ENCODE data around the gene FYB1.

The FYB1 gene

GRCh38 chr5:39132792-39133191 lies 86.6 kb downstream of the FYB1 start:
- no peaks in the 10 kb centered on the region for H3K36me3 ChIP-seq (ENCODE audit: control insufficient read depth, insufficient read depth, low read length)
- H3K27ac ChIP-seq (ENCODE audit: low read depth, low read length, severe bottlenecking): no peak overlapping the region
- 100% methylated on average over 1 to 2 of the region's 3 CpGs for WGBS, 2 experiments (ENCODE audit: insufficient coverage in 2 of 2)

GRCh38 chr5:39132128-39132447 lies 87.3 kb downstream of the FYB1 start:
- no peaks in the 10 kb centered on the region for H3K4me1 ChIP-seq (ENCODE audit: control insufficient read depth, insufficient read depth, low read length, poor library complexity, severe bottlenecking)
- WGBS, 2 experiments (ENCODE audit: insufficient coverage in 2 of 2): 67% methylated on average over 1 of the region's 3 CpGs; no CpG with 5 or more reads in 1 of the 2 experiments
- H3K27ac ChIP-seq (ENCODE audit: low read depth, low read length, severe bottlenecking): no peak overlapping the region
- no peaks in the 10 kb centered on the region for H3K36me3 ChIP-seq (ENCODE audit: control insufficient read depth, insufficient read depth, low read length)
- H3K9me3 ChIP-seq (ENCODE audit: control insufficient read depth, low read length): no peaks in the 10 kb centered on the region
- no peak overlapping the region for H3K4me3 ChIP-seq (ENCODE audit: extremely low read depth, insufficient read depth, low read length, poor library complexity, severe bottlenecking)

More at GRCh38 chr5:39132792-39133191, 86.6 kb downstream of the FYB1 start:
- no peaks in the 10 kb centered on the region for H3K4me1 ChIP-seq (ENCODE audit: control insufficient read depth, insufficient read depth, low read length, poor library complexity, severe bottlenecking)
- no peak overlapping the region for H3K4me3 ChIP-seq (ENCODE audit: extremely low read depth, insufficient read depth, low read length, poor library complexity, severe bottlenecking)
- H3K9me3 ChIP-seq (ENCODE audit: control insufficient read depth, low read length): no peaks in the 10 kb centered on the region

GRCh38 chr5:39131210-39132127 lies 87.9 kb downstream of the FYB1 start:
- Histone ChIP-seq H3K27ac (ENCODE audit: low read depth, low read length, severe bottlenecking) (no peak overlapping the region), H3K9me3 (ENCODE audit: control insufficient read depth, low read length) (no peaks in the 10 kb centered on the region), H3K4me1 (ENCODE audit: control insufficient read depth, insufficient read depth, low read length, poor library complexity, severe bottlenecking) (no peaks in the 10 kb centered on the region), H3K4me3 (ENCODE audit: extremely low read depth, insufficient read depth, low read length, poor library complexity, severe bottlenecking) (no peak overlapping the region), H3K36me3 (ENCODE audit: control insufficient read depth, insufficient read depth, low read length) (no peaks in the 10 kb centered on the region)
- WGBS, 2 experiments (ENCODE audit: insufficient coverage in 2 of 2): 100% methylated on average over 1 of the region's 3 CpGs; no CpG with 5 or more reads in 1 of the 2 experiments

- Histone ChIP-seq H3K9me3 (ENCODE audit: control insufficient read depth, low read length) (no peaks in the 10 kb centered on the region), H3K27ac (ENCODE audit: low read depth, low read length, severe bottlenecking) (no peak overlapping the region), H3K4me1 (ENCODE audit: control insufficient read depth, insufficient read depth, low read length, poor library complexity, severe bottlenecking) (no peaks in the 10 kb centered on the region), H3K36me3 (ENCODE audit: control insufficient read depth, insufficient read depth, low read length) (no peaks in the 10 kb centered on the region), H3K4me3 (ENCODE audit: extremely low read depth, insufficient read depth, low read length, poor library complexity, severe bottlenecking) (no peak overlapping the region)
- no CpG with 5 or more reads among the region's 1 CpG for WGBS, 2 experiments (ENCODE audit: insufficient coverage in 2 of 2)
Observed at GRCh38 chr5:39130716-39131115, 88.6 kb downstream of the FYB1 start.

- Histone ChIP-seq H3K4me3 (ENCODE audit: extremely low read depth, insufficient read depth, low read length, poor library complexity, severe bottlenecking) (no peak overlapping the region), H3K27ac (ENCODE audit: low read depth, low read length, severe bottlenecking) (no peak overlapping the region), H3K36me3 (ENCODE audit: control insufficient read depth, insufficient read depth, low read length) (no peaks in the 10 kb centered on the region), H3K9me3 (ENCODE audit: control insufficient read depth, low read length) (no peaks in the 10 kb centered on the region), H3K4me1 (ENCODE audit: control insufficient read depth, insufficient read depth, low read length, poor library complexity, severe bottlenecking) (peaks cover 5% of the 10 kb centered on the region)
- WGBS, 2 experiments (ENCODE audit: insufficient coverage in 2 of 2): 100% methylated on average over 1 of the region's 2 CpGs; no CpG with 5 or more reads in 1 of the 2 experiments
Observed at GRCh38 chr5:39121922-39122321, 97.4 kb downstream of the FYB1 start.

- Histone ChIP-seq H3K4me3 (ENCODE audit: extremely low read depth, insufficient read depth, low read length, poor library complexity, severe bottlenecking) (no peak overlapping the region), H3K27ac (ENCODE audit: low read depth, low read length, severe bottlenecking) (no peak overlapping the region), H3K9me3 (ENCODE audit: control insufficient read depth, low read length) (no peaks in the 10 kb centered on the region), H3K36me3 (ENCODE audit: control insufficient read depth, insufficient read depth, low read length) (no peaks in the 10 kb centered on the region), H3K4me1 (ENCODE audit: control insufficient read depth, insufficient read depth, low read length, poor library complexity, severe bottlenecking) (peaks cover 5% of the 10 kb centered on the region)
- no CpG with 5 or more reads among the region's 1 CpG for WGBS, 2 experiments (ENCODE audit: insufficient coverage in 2 of 2)
Observed at GRCh38 chr5:39121315-39121714, 98.0 kb downstream of the FYB1 start.

- Histone ChIP-seq H3K36me3 (ENCODE audit: control insufficient read depth, insufficient read depth, low read length) (no peaks in the 10 kb centered on the region), H3K4me1 (ENCODE audit: control insufficient read depth, insufficient read depth, low read length, poor library complexity, severe bottlenecking) (peaks cover 5% of the 10 kb centered on the region), H3K27ac (ENCODE audit: low read depth, low read length, severe bottlenecking) (no peak overlapping the region), H3K4me3 (ENCODE audit: extremely low read depth, insufficient read depth, low read length, poor library complexity, severe bottlenecking) (no peak overlapping the region), H3K9me3 (ENCODE audit: control insufficient read depth, low read length) (no peaks in the 10 kb centered on the region)
- WGBS, 2 experiments (ENCODE audit: insufficient coverage in 2 of 2): no CpG with 5 or more reads among the region's 1 CpG
Observed at GRCh38 chr5:39120052-39120420, 99.3 kb downstream of the FYB1 start.

GRCh38 chr5:39119404-39120051 lies 99.8 kb downstream of the FYB1 start:
- Histone ChIP-seq H3K27ac (ENCODE audit: low read depth, low read length, severe bottlenecking) (no peak overlapping the region), H3K4me1 (ENCODE audit: control insufficient read depth, insufficient read depth, low read length, poor library complexity, severe bottlenecking) (peaks cover 5% of the 10 kb centered on the region), H3K9me3 (ENCODE audit: control insufficient read depth, low read length) (no peaks in the 10 kb centered on the region), H3K36me3 (ENCODE audit: control insufficient read depth, insufficient read depth, low read length) (no peaks in the 10 kb centered on the region), H3K4me3 (ENCODE audit: extremely low read depth, insufficient read depth, low read length, poor library complexity, severe bottlenecking) (no peak overlapping the region)
- no CpG with 5 or more reads among the region's 3 CpGs for WGBS, 2 experiments (ENCODE audit: insufficient coverage in 2 of 2)

GRCh38 chr5:39118638-39119037 lies 100.7 kb downstream of the FYB1 start:
- Histone ChIP-seq H3K9me3 (ENCODE audit: control insufficient read depth, low read length) (no peaks in the 10 kb centered on the region), H3K4me1 (ENCODE audit: control insufficient read depth, insufficient read depth, low read length, poor library complexity, severe bottlenecking) (peaks cover 5% of the 10 kb centered on the region), H3K4me3 (ENCODE audit: extremely low read depth, insufficient read depth, low read length, poor library complexity, severe bottlenecking) (no peak overlapping the region), H3K27ac (ENCODE audit: low read depth, low read length, severe bottlenecking) (no peak overlapping the region), H3K36me3 (ENCODE audit: control insufficient read depth, insufficient read depth, low read length) (no peaks in the 10 kb centered on the region)
- 100% methylated on average over 1 of the region's 2 CpGs; no CpG with 5 or more reads in 1 of the 2 experiments for WGBS, 2 experiments (ENCODE audit: insufficient coverage in 2 of 2)

- no peaks in the 10 kb centered on the region for H3K9me3 ChIP-seq (ENCODE audit: control insufficient read depth, low read length)
- 80 to 100% methylated on average over 1 of the region's 2 CpGs for WGBS, 2 experiments (ENCODE audit: insufficient coverage in 2 of 2)
Observed at GRCh38 chr5:39117401-39117800, 102.0 kb downstream of the FYB1 start.

More at GRCh38 chr5:39117401-39117800, 102.0 kb downstream of the FYB1 start:
- Histone ChIP-seq H3K36me3 (ENCODE audit: control insufficient read depth, insufficient read depth, low read length) (no peaks in the 10 kb centered on the region), H3K4me1 (ENCODE audit: control insufficient read depth, insufficient read depth, low read length, poor library complexity, severe bottlenecking) (peaks cover 5% of the 10 kb centered on the region), H3K27ac (ENCODE audit: low read depth, low read length, severe bottlenecking) (no peak overlapping the region), H3K4me3 (ENCODE audit: extremely low read depth, insufficient read depth, low read length, poor library complexity, severe bottlenecking) (no peak overlapping the region)

All from mesodermal cell (in vitro differentiated cells).